GM12873 (cell line): ENCODE data around the gene MRPL46.

Source experiments
- TF ChIP-seq, protein P1 (sequence below): IDR thresholded peaks from 2 replicates; pipeline ENCODE4 v1.5.1; 2012; ENCODE audit warnings: low read depth, mild to moderate bottlenecking, moderate library complexity, low read length, control low read depth; ENCODE audit not compliant: insufficient read depth; ENCODE audit errors: missing control alignments

MRPL46 gene

DNA sequence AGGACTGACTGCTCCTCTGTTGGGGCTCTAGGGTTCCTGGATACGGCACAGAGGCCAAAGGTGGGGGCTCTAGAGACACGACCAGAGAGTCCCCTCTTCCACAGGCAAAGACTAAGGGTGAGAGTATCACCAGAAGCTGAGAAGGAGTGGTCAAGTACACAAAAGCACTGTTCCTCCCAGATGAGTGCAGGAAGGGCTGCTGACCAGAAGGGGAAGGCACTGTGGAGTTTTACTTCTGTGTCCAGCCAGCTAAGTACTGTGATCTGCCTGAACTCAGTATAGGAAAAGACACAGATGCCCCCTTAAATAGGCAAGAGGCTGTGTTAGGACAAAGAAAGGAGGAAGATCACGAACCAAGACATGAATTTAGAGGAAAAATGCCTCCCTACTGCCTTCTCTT lies 12.0 kb upstream of the MRPL46 start:
- TF ChIP-seq, protein P1, sequence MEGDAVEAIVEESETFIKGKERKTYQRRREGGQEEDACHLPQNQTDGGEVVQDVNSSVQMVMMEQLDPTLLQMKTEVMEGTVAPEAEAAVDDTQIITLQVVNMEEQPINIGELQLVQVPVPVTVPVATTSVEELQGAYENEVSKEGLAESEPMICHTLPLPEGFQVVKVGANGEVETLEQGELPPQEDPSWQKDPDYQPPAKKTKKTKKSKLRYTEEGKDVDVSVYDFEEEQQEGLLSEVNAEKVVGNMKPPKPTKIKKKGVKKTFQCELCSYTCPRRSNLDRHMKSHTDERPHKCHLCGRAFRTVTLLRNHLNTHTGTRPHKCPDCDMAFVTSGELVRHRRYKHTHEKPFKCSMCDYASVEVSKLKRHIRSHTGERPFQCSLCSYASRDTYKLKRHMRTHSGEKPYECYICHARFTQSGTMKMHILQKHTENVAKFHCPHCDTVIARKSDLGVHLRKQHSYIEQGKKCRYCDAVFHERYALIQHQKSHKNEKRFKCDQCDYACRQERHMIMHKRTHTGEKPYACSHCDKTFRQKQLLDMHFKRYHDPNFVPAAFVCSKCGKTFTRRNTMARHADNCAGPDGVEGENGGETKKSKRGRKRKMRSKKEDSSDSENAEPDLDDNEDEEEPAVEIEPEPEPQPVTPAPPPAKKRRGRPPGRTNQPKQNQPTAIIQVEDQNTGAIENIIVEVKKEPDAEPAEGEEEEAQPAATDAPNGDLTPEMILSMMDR: no peak

DNA sequence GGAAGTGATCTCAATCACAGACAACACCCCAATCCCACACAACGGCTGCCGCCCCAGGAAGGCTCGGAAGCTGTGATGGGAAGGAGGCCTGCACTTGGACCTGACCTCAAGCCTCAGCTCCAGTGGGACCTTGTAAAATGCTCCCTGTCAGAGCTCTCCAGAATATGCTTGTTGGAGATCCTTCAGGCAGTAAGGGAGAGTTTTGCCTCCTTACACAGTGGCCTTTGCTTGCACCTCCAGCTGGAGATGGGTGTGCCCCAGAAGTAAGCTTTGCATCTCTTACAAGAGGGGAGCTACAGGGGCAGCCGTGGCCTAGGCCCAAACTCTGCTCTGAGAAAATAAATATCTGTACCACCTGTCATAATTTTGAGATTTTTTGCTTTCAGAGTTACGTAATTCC lies 10.7 kb upstream of the MRPL46 start:
- TF ChIP-seq, protein P1: no peak

DNA sequence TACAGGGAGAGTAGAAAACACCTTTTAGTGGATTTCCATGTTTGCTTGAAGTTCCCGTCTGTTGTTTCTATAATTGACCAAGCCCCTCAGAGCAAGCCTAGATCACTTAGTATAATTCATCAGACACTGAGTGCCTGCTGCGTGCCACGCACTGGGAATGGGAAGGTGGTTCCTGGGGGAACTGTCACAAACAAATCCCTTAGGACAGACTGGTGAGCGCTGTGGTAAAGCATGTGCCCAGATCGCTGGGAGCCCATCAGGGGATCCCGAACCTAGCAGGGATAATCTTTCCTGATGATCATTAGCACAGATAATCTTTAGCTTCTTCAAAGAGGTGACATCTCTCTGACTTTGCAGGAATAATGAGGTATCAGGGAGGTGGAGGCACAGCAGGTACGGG lies 9.9 kb upstream of the MRPL46 start:
- TF ChIP-seq, protein P1: no peak

DNA sequence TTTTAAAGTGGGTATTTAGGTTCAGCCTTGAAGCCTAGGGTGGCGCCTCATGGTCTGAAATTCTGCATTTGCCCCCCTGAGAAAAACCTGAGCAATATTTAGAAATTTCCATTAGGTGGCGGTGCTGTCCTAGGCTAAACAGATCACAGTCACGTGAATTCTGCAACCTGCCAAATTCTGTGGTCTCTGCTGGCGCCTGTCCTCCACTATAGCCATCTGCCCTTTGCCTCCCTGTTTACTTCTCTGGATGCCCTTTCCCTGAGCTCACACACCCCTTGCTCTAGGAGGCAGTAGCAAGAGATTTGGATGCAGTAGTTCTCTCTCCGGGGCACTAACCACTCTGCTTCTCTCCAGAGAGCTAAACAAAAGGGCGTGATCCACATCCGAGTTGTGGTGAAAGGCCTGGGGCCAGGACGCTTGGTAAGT lies 9.5 kb upstream of the MRPL46 start:
- TF ChIP-seq, protein P1: peak; percentile 63

DNA sequence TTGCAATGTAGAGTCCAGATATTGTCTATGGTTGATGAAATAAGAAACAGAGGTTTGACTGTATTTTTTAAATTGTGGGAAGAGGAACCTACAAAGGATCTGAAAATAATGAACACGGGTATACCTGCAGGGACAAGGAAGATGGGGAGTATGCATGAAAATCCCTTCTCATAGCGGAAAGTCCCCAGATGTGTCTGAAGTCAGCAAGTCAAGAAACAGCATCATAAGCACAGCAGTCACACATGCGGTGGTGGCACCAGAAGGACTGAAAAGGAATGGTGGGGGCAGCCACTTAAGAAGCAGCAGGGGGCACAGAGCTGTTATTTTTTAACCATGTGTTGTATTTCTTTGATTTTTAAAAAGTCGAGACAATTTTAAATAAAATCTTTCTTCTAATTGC lies 5.0 kb upstream of the MRPL46 start:
- TF ChIP-seq, protein P1: no peak

DNA sequence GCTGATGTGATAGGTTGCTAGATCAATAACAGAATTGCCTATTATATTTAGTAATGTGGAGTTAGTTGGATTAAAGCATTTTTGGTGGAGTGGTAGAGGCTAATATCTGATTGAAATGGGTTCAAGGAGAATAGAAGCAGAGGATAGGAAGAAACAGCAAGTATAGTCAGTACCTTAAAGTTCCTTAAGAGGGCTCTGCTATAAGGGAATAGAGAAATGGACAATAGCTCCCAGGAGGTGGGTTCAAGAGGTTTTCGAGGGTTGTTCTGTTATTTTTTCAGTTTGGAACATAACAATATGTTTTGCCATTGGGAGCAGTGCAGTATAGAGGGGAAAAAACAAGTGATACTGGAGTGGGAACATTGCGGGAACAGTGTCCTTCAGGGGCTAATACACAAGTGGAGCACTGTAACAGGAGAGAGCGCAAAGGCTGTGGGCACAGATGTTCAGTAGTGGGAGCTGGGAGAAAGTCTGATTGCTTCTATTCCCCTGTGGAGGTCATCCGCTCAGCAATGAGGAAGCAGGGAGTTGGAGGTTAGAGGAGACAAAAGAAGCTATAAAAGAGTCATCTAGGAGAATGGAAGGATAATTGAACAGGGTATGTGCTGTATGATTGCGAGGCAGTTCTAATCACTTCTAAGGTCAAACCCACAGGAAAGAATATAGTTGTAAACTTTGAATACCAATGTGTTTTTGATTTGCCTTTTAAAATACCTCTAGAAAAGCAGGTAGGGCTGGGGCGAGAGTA lies 3.6 kb upstream of the MRPL46 start:
- TF ChIP-seq, protein P1: peak; percentile 26

DNA sequence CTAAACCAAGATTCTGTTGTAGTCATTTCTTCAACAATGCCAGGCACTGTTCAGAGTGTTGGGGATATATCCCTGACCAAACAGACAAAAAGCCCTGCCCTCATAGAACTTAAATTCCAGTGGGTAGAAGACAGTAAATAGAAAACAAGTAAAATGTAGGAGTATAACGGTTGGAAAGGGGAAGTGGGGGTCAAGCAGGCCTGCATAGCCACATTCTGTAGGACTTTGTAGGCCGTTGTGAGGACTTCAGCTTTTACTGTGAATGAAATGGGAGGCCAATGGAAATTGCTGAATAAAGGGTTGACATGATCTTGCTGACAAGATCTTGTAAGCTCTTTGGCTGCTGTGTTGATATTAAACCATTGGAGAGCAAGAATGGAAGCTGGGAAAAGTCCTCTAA lies 2.1 kb upstream of the MRPL46 start:
- TF ChIP-seq, protein P1: no peak
